ENCODE results near the gene CST6. TPM values are rescaled to one million over a fixed set of nuclear protein-coding genes. Genes with fewer than 3 reads are reported as not detected.

CST6 gene, protein sequence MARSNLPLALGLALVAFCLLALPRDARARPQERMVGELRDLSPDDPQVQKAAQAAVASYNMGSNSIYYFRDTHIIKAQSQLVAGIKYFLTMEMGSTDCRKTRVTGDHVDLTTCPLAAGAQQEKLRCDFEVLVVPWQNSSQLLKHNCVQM
- total RNA-seq (1 to 10 TPM in 3 of 9 donors, under 1 TPM in 1, not detected in 5; 0.87 to 8.3 (median 2.3) TPM), polyA plus RNA-seq (1 to 10 TPM in 1 of 2 donors, not detected in 1; 6.3 TPM)
- long read RNA-seq, donor 1: 0 reads
- long read RNA-seq, donor 2: 0 reads
- long read RNA-seq, donor 3: 0 reads

- ATAC-seq (no peak), DNase-seq (no peak)
- TF ChIP-seq POLR2A (IDR thresholded peaks at IDR 0.05) (no peak), CTCF (IDR thresholded peaks at IDR 0.05) (no peak)
- peak within 1 kb of the TSS in 7 of 12 donors; percentile 11 to 39 (median 25) for H3K4me3 ChIP-seq
- H3K4me1 ChIP-seq: peaks cover 0 to 30% (median 7%) of the 10 kb centered on the region in 12 donors
- peaks cover 9 to 29% (median 16%) of the 10 kb centered on the region in 9 donors for H3K27me3 ChIP-seq
- no peaks in the 10 kb centered on the region for H3K9me3 ChIP-seq
- intact Hi-C loops (cut with DNase I): no loop called here
- H3K36me3 ChIP-seq: no peaks in the 10 kb centered on the region
- 7 to 29% (median 11%) methylated on average over 10 to 61 of the region's 61 CpGs for WGBS, 4 donors
- H3K27ac ChIP-seq: no peak within 1 kb of the TSS
These were observed at the start of gene CST6 for GRCh38 chr11:66011785-66012303. Gene CST6, plus strand, starts transcription at chr11:66012008. Its CDS starts 37 bp downstream, at chr11:66012045.

GRCh38 chr11:65962141-65962564 is 49.7 kb upstream of the CST6 start:
- no peak for ATAC-seq

DNA sequence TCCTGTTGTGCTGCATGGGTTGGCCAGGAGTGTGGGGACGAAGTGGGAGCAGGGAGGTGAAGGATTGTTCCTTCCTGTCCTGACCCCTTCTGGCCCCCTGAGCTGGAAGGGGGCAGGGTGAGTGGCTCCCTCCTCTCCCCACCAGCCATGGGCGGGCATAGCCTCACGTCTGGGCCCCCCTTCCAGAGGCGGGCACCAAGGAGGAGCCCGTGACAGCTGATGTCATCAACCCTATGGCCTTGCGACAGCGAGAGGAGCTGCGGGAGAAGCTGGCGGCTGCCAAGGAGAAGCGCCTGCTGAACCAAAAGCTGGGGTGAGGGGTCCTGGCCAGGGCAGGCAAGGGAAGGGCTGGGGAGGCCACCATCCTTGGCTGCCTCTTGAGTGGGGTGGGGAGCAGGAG is 46.9 kb upstream of the CST6 start:
- TF ChIP-seq POLR2A (IDR thresholded peaks at IDR 0.05): no peak
- no peak for TF ChIP-seq CTCF (IDR thresholded peaks at IDR 0.05)
- ATAC-seq (no peak), DNase-seq (no peak)
- H3K36me3 ChIP-seq: peaks cover 7 to 65% (median 62%) of the 10 kb centered on the region in 9 donors
- 81 to 90% (median 87%) methylated on average over 10 of the region's 10 CpGs for WGBS, 4 donors
- H3K9me3 ChIP-seq: no peaks in the 10 kb centered on the region
- no peaks in the 10 kb centered on the region for H3K27me3 ChIP-seq
- H3K27ac ChIP-seq: no peak overlapping the region
- no peak overlapping the region for H3K4me3 ChIP-seq
- peaks cover 3 to 28% (median 23%) of the 10 kb centered on the region in 12 donors for H3K4me1 ChIP-seq
- intact Hi-C loops (cut with DNase I): loop anchor here in 7 of 10 donors (5.0 kb wide), 5 partner anchors 32 to 78 kb away; partner anchors contain the start of genes BANF1 (in 2 of the 7), EIF1AD (in 2 of the 7), FIBP (in 2 of the 7) and C11orf68 (in 1 of the 7)

More at GRCh38 chr11:65962141-65962564, 49.7 kb upstream of the CST6 start:
- no peak for TF ChIP-seq POLR2A (IDR thresholded peaks at IDR 0.05)
- TF ChIP-seq CTCF (IDR thresholded peaks at IDR 0.05): no peak
- H3K27me3 ChIP-seq: no peaks in the 10 kb centered on the region
- peaks cover 3 to 28% (median 23%) of the 10 kb centered on the region in 12 donors for H3K4me1 ChIP-seq
- peaks cover 4 to 38% (median 34%) of the 10 kb centered on the region in 9 donors for H3K36me3 ChIP-seq
- peak overlapping the region in 10 of 12 donors; percentile 79 to 96 (median 91) for H3K27ac ChIP-seq
- no peaks in the 10 kb centered on the region for H3K9me3 ChIP-seq
- DNase-seq: no peak
- whole genome bisulfite sequencing, 4 donors: 5 to 13% (median 7%) methylated on average over 8 to 13 of the region's 13 CpGs
- intact Hi-C loops (cut with DNase I): loop anchor here in 7 of 10 donors (5.0 kb wide), 5 partner anchors 35 to 75 kb away; partner anchors contain the start of genes BANF1 (in 2 of the 7), EIF1AD (in 2 of the 7), FIBP (in 2 of the 7) and C11orf68 (in 1 of the 7)
- H3K4me3 ChIP-seq: peak overlapping the region; percentile 77 to 99 (median 92)
